CD8-positive, alpha-beta memory T cell (primary cell): Measurements from ENCODE around the gene ZFPM1. TPM values are rescaled to one million over a fixed set of nuclear protein-coding genes. Genes with fewer than 3 reads are reported as not detected.
A peak's percentile ranks its signal among the peaks of the same experiment; 100 is the strongest.

Experiments used
- CTCF ChIA-PET: fragments of 350-600 bp; sonication (Branson Sonifier 250); formaldehyde crosslinking; loops from one replicate; lab custom pipeline; 2021; ENCODE audit warnings: antibody characterized with exemption; lab: Charles Lee
- POLR2A ChIA-PET: fragments of 350-600 bp; sonication (Branson Sonifier 250); formaldehyde crosslinking; loops from one replicate; lab custom pipeline; 2021; ENCODE audit warnings: antibody characterized with exemption; lab: Charles Lee
- DNase-seq, 5 donors: peaks; one replicate each; pipeline versions ENCODE4 v3.0.0 to v3.0.0-alpha.2; 2020 to 2022; ENCODE audit warnings: mixed read lengths in 1 of 5
- H3K27ac ChIP-seq: one replicate; pipeline ENCODE4 v1.7.0; 2013; ENCODE audit warnings: low read depth, mild to moderate bottlenecking, low read length, moderate library complexity
- H3K27me3 ChIP-seq: 2 replicates; pipeline ENCODE4 v1.7.0; 2013; ENCODE audit warnings: low read length, mild to moderate bottlenecking; ENCODE audit not compliant: insufficient read depth, poor library complexity, severe bottlenecking
- H3K36me3 ChIP-seq: 2 replicates; pipeline ENCODE4 v1.7.0; 2013; ENCODE audit warnings: mild to moderate bottlenecking, low read length, moderate library complexity; ENCODE audit not compliant: insufficient read depth
- H3K4me1 ChIP-seq: 2 replicates; pipeline ENCODE4 v1.7.0; 2013; ENCODE audit warnings: mild to moderate bottlenecking, low read length, moderate library complexity; ENCODE audit not compliant: insufficient read depth
- H3K4me3 ChIP-seq: 2 replicates; pipeline ENCODE4 v1.7.0; 2013; ENCODE audit warnings: mild to moderate bottlenecking, low read length
- H3K9me3 ChIP-seq: 2 replicates; pipeline ENCODE4 v1.7.0; 2013; ENCODE audit warnings: mild to moderate bottlenecking, low read length
- H3K27ac Mint-ChIP-seq, 8 donors: one replicate each; pipeline ENCODE4 v1.8.0; 2020 to 2021; ENCODE audit warnings: mixed read lengths in 8 of 8, mild to moderate bottlenecking in 6 of 8, inconsistent platforms in 3 of 8, moderate library complexity in 3 of 8
- H3K27me3 Mint-ChIP-seq, 2 donors: one replicate each; pipeline ENCODE4 v1.8.0; 2020 to 2021; ENCODE audit warnings: mixed read lengths in 2 of 2, mild to moderate bottlenecking in 1 of 2, moderate library complexity in 1 of 2
- H3K36me3 Mint-ChIP-seq, 3 donors: one replicate each; pipeline ENCODE4 v1.8.0; 2020 to 2021; ENCODE audit warnings: mixed read lengths in 3 of 3, inconsistent platforms in 1 of 3, mild to moderate bottlenecking in 1 of 3
- H3K4me1 Mint-ChIP-seq, 3 donors: one replicate each; pipeline ENCODE4 v1.8.0; 2020 to 2021; ENCODE audit warnings: mixed read lengths in 3 of 3, inconsistent platforms in 1 of 3, mild to moderate bottlenecking in 1 of 3
- H3K4me3 Mint-ChIP-seq, 7 donors: one replicate each; pipeline ENCODE4 v1.8.0; 2020 to 2021; ENCODE audit warnings: mixed read lengths in 7 of 7, mild to moderate bottlenecking in 6 of 7, moderate library complexity in 4 of 7, inconsistent platforms in 2 of 7
- H3K9me3 Mint-ChIP-seq, 5 donors: one replicate each; pipeline ENCODE4 v1.8.0; 2020 to 2022; ENCODE audit warnings: mixed read lengths in 5 of 5, mild to moderate bottlenecking in 3 of 5, moderate library complexity in 2 of 5, inconsistent platforms in 1 of 5
- polyA plus RNA-seq: library from polyadenylated mRNA; unstranded; fragments of 300-500 nt; fragmentation: Illumina TruSeq; gene quantifications from one replicate; pipeline ENCODE4 v1.2.3, GENCODE V29; 2021
- total RNA-seq, 2 experiments: library from RNA; stranded (reverse); gene quantifications; one replicate each; pipeline ENCODE4 v1.2.3, GENCODE V29; 2021

ZFPM1 gene
- total and polyA plus RNA-seq, 3 experiments from 2014 or later = 0.71 to 16.7 (median 15.5) TPM

DNA sequence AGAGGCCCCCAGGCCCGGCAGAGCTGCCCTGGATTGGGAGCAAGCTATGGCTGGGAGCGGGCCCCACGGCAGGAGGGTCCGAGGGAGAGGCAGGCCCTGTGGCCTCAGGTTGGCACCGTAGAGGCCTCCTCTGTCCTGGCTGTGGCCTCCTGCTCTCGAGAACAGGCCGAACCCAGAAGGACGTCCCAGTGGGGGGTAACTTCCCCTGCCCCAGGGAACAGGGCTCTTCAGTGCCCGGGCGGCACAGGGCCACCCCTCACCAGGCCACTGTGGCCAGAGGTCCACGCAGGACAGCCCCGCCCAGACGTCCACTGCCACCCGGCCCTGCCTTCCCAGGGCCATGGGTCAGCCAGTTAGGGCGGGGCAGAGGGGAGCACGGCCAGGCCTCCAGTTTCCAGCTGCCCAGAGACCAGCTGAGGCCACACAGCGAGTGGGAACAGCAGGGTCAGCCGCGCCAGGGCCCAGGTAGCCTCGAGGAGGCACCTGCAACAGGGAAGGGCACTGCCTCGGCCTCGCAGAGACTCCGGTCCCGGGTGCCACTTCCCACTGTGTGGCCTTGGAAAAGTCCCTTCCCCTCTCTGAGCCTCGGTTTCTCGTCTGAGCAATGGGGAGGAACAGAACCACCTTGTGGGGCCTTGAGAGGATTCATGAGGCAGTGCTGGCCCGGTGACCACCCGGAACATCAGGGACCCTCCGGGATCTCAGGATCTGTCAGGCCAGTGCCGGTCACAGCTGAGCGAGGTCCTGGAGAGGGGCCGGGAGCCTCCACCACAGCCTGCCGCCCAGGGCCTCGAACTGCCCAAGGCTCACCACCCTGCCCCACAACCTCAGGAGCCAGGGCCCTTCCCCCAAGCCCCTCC is 38.3 kb upstream of the ZFPM1 start:
- Histone ChIP-seq H3K4me3 (no peak overlapping the region), H3K27ac (no peak overlapping the region), H3K9me3 (no peaks in the 10 kb centered on the region), H3K36me3 (no peaks in the 10 kb centered on the region), H3K4me1 (no peaks in the 10 kb centered on the region), H3K27me3 (no peaks in the 10 kb centered on the region)
- no peaks in the 10 kb centered on the region for H3K36me3 Mint-ChIP-seq
- H3K4me3 Mint-ChIP-seq = no peak overlapping the region
- no peak overlapping the region for H3K27ac Mint-ChIP-seq
- DNase-seq = no peak
- H3K9me3 Mint-ChIP-seq = no peaks in the 10 kb centered on the region
- POLR2A ChIA-PET = no interaction called here
- no peaks in the 10 kb centered on the region for H3K4me1 Mint-ChIP-seq
- H3K27me3 Mint-ChIP-seq = peaks cover 0 to 7% of the 10 kb centered on the region in 2 donors
- CTCF ChIA-PET = no interaction called here

GRCh38 chr16:88415381-88415705 is 37.7 kb upstream of the ZFPM1 start:
- Mint-ChIP-seq H3K9me3 (no peaks in the 10 kb centered on the region), H3K27ac (no peak overlapping the region), H3K4me1 (no peaks in the 10 kb centered on the region), H3K27me3 (peaks cover 0 to 7% of the 10 kb centered on the region in 2 donors), H3K4me3 (no peak overlapping the region), H3K36me3 (no peaks in the 10 kb centered on the region)
- Histone ChIP-seq H3K4me3 (no peak overlapping the region), H3K9me3 (no peaks in the 10 kb centered on the region), H3K4me1 (no peaks in the 10 kb centered on the region), H3K27me3 (no peaks in the 10 kb centered on the region), H3K27ac (no peak overlapping the region), H3K36me3 (no peaks in the 10 kb centered on the region)
- ChIA-PET POLR2A (no interaction called here), CTCF (no interaction called here)
- DNase-seq = no peak

- no peaks in the 10 kb centered on the region for H3K27me3 ChIP-seq
- CTCF ChIA-PET = no interaction called here
- no peaks in the 10 kb centered on the region for H3K36me3 ChIP-seq
- DNase-seq = no peak
- no peak overlapping the region for H3K4me3 ChIP-seq
- H3K4me1 Mint-ChIP-seq = no peaks in the 10 kb centered on the region
- H3K4me3 Mint-ChIP-seq = no peak overlapping the region
- peaks cover 0 to 7% of the 10 kb centered on the region in 2 donors for H3K27me3 Mint-ChIP-seq
- no peaks in the 10 kb centered on the region for H3K4me1 ChIP-seq
- POLR2A ChIA-PET = no interaction called here
- no peaks in the 10 kb centered on the region for H3K36me3 Mint-ChIP-seq
- H3K27ac ChIP-seq = no peak overlapping the region
- H3K27ac Mint-ChIP-seq = no peak overlapping the region
- H3K9me3 Mint-ChIP-seq = no peaks in the 10 kb centered on the region
- H3K9me3 ChIP-seq = no peaks in the 10 kb centered on the region
Measured at GRCh38 chr16:88415713-88416323, 37.3 kb upstream of the ZFPM1 start.

GRCh38 chr16:88416686-88417085 is 36.4 kb upstream of the ZFPM1 start:
- Mint-ChIP-seq H3K36me3 (no peaks in the 10 kb centered on the region), H3K4me3 (no peak overlapping the region)
- DNase-seq = no peak

DNA sequence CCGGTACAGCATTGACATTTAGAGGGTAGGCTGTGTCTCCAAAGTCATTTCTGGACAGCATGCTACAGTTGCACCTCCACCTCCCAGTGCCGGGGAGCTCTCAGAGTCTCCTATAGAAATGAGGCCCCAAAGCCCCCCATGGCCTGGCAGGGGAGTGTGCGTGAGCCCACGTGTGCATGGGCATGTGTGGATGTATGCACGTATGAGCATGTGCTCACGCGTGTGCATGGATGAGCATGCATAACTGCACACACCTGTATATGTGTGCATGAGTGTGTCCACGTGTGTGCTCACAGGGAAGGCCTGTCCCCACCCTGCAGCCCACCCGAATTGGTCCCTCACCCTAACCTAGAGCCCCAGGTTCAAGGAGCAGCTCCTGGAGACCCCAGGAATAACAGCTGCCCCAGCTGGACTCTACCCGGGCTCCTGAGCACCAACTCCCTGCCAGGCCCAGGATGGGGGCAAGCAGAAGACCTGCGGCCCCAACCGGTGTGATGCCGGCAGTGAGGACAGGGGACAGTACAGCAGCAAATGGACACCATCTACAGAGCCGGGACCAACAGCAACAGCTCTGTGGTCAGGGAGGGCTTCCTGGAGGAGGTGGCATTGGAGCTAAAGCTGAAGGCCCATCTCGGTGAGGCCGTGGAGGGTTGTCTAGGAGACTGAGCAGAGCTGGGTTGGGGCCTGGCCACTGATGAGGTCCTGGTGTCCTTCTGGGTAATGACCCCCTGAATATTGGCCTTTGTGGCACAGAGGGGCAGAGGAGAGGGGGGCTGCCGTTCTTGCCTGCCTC is 35.2 kb upstream of the ZFPM1 start:
- Histone ChIP-seq H3K9me3 (no peaks in the 10 kb centered on the region), H3K4me3 (no peak overlapping the region), H3K4me1 (no peaks in the 10 kb centered on the region), H3K36me3 (no peaks in the 10 kb centered on the region), H3K27me3 (no peaks in the 10 kb centered on the region), H3K27ac (no peak overlapping the region)
- ChIA-PET POLR2A (no interaction called here), CTCF (no interaction called here)
- H3K9me3 Mint-ChIP-seq = no peaks in the 10 kb centered on the region
- H3K4me3 Mint-ChIP-seq = no peak overlapping the region
- H3K36me3 Mint-ChIP-seq = no peaks in the 10 kb centered on the region
- H3K27me3 Mint-ChIP-seq = peaks cover 0 to 7% of the 10 kb centered on the region in 2 donors
- H3K4me1 Mint-ChIP-seq = no peaks in the 10 kb centered on the region
- H3K27ac Mint-ChIP-seq = no peak overlapping the region
- no peak for DNase-seq

More at GRCh38 chr16:88416686-88417085, 36.4 kb upstream of the ZFPM1 start:
- Mint-ChIP-seq H3K9me3 (no peaks in the 10 kb centered on the region), H3K27me3 (peaks cover 0 to 7% of the 10 kb centered on the region in 2 donors), H3K27ac (no peak overlapping the region), H3K4me1 (no peaks in the 10 kb centered on the region)
- H3K27me3 ChIP-seq = no peaks in the 10 kb centered on the region
- ChIA-PET POLR2A (no interaction called here), CTCF (no interaction called here)
- H3K36me3 ChIP-seq = no peaks in the 10 kb centered on the region
- H3K27ac ChIP-seq = no peak overlapping the region
- no peak overlapping the region for H3K4me3 ChIP-seq
- no peaks in the 10 kb centered on the region for H3K4me1 ChIP-seq
- no peaks in the 10 kb centered on the region for H3K9me3 ChIP-seq

DNA sequence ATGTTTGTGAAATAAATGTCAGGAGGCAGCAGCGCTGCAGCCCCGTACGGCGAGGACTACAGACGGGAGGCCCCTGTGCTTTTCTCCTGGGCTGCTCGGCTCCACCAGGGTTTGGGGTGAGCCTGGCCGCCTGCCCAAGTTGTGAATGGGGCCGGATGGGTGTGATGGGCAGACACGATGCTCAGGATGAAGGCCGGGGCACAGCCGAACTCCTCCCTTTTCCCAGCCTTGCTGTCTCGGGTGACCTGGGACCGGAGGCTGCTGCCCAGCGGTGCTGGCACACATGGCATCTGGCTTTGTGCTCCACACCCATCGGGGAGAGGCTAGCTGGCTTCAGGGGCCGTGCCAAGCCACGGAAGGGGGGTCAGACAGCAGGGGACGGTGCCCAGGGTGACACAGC is 34.2 kb upstream of the ZFPM1 start:
- H3K27ac Mint-ChIP-seq = no peak overlapping the region
- no peaks in the 10 kb centered on the region for H3K27me3 ChIP-seq

DNA sequence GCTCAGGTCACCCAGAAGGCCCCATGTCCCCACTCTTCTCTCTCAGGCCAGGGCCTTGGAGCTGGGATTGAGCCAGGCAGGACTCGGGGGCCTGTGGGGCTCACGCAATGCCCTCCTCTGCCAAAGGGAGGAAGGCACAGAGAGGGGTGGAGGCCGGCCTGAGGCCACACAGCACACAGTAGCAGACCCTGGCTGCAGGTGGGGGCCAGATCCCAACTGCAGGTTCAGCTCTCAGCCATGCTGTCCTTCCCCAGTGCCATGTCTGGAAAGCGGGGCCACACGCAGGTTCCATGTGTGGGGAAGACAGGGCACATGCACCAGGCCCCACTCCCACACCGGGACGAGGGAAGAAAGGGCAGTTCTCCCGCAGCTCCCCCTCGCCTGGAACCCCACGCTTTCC is 33.3 kb upstream of the ZFPM1 start:
- Mint-ChIP-seq H3K4me1 (peaks cover 0 to 3% (median 0%) of the 10 kb centered on the region in 3 donors), H3K27me3 (peaks cover 0 to 7% of the 10 kb centered on the region in 2 donors), H3K36me3 (no peaks in the 10 kb centered on the region), H3K4me3 (no peak overlapping the region), H3K9me3 (no peaks in the 10 kb centered on the region), H3K27ac (peak overlapping the region in 1 of 8 donors; percentile 77)
- Histone ChIP-seq H3K27me3 (no peaks in the 10 kb centered on the region), H3K4me1 (no peaks in the 10 kb centered on the region), H3K4me3 (no peak overlapping the region), H3K36me3 (no peaks in the 10 kb centered on the region), H3K9me3 (no peaks in the 10 kb centered on the region), H3K27ac (no peak overlapping the region)
- no peak for DNase-seq
- ChIA-PET CTCF (interaction anchor here (0.9 kb wide), 1 partner anchor 19 kb away, joined by 5 read pairs; no protein-coding TSS in a partner anchor), POLR2A (no interaction called here)

More for the DNA sequence above, 34.2 kb upstream of the ZFPM1 start:
- Mint-ChIP-seq H3K36me3 (no peaks in the 10 kb centered on the region), H3K4me3 (no peak overlapping the region), H3K27me3 (peaks cover 0 to 7% of the 10 kb centered on the region in 2 donors), H3K9me3 (no peaks in the 10 kb centered on the region), H3K4me1 (no peaks in the 10 kb centered on the region)
- ChIA-PET CTCF (no interaction called here), POLR2A (no interaction called here)
- H3K9me3 ChIP-seq = no peaks in the 10 kb centered on the region
- DNase-seq = no peak
- H3K27ac ChIP-seq = no peak overlapping the region
- no peak overlapping the region for H3K4me3 ChIP-seq
- no peaks in the 10 kb centered on the region for H3K36me3 ChIP-seq
- no peaks in the 10 kb centered on the region for H3K4me1 ChIP-seq

DNA sequence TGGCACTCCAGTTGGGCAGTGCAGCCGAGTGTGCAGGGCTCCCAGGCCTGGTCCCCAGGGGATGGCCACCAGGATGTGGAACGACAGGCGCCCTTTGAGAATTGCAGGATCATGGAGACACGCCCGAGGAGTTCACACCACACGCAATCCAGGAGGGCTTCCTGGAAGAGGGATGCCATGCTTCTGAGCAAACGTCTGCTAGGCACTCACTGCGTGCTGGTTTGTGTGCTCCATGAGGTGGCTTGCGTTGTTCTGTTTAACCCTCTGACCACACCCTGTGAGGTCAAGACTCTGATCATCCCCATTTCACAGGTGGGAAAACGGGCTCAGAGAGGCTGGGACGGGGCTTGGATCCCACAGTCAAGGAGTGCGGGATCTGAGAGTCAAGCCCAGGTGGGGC is 32.6 kb upstream of the ZFPM1 start:
- H3K36me3 Mint-ChIP-seq = no peaks in the 10 kb centered on the region
- Histone ChIP-seq H3K36me3 (no peaks in the 10 kb centered on the region), H3K9me3 (no peaks in the 10 kb centered on the region), H3K4me3 (no peak overlapping the region), H3K27ac (no peak overlapping the region), H3K4me1 (no peaks in the 10 kb centered on the region), H3K27me3 (no peaks in the 10 kb centered on the region)
- no peak for DNase-seq
- H3K9me3 Mint-ChIP-seq = no peaks in the 10 kb centered on the region
- H3K4me3 Mint-ChIP-seq = no peak overlapping the region
- peaks cover 0 to 7% of the 10 kb centered on the region in 2 donors for H3K27me3 Mint-ChIP-seq
- ChIA-PET POLR2A (no interaction called here), CTCF (interaction anchor here (0.9 kb wide), 1 partner anchor 18 kb away, joined by 5 read pairs; no protein-coding TSS in a partner anchor)
- H3K27ac Mint-ChIP-seq = no peak overlapping the region
- peaks cover 0 to 8% (median 2%) of the 10 kb centered on the region in 3 donors for H3K4me1 Mint-ChIP-seq
